GM18870 (cell line): ENCODE measurements around the gene KTN1.

Experiments used
- ATAC-seq: cut with Tn5 transposase; IDR thresholded peaks from one replicate; pipeline ENCODE4 v1.9.1; 2021; ENCODE audit warnings: moderate library complexity; ENCODE audit not compliant: unreplicated experiment

The KTN1 gene

DNA sequence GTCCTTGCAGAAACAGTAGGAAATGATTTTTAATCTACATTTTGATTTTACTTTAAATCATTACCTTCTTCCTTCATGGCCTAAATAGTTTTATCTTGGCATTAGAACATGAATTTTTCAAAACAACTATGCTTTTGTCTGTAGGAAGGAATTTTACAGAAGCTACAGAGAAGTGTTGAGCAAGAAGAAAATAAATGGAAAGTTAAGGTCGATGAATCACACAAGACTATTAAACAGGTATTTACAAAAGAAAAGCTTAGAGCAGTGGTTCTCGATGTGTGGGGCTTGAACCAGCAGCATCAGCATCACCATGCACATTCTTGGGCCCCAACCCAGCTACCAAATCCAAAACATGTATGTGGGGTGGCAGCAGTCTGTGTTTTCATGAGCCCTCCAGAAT, 91.6 kb downstream of the KTN1 start:
- no peak for ATAC-seq

DNA sequence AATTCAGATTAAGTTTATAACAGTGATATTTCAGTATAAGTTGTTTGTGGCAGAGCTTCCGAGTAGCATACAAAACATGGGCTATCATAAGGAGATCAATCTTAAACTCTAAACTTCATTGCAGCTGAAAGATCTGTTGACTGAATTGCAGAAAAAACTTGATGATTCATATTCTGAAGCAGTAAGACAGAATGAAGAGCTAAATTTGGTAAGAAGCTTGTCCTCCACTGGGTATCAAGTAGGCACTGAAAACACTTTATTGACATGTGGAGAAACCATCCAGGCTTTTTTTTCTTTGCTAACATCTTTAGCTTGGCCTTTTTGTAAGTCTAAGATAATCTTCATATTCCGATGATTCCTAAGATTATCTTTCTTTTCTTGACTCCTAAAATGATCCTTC, 93.0 kb downstream of the KTN1 start:
- no peak for ATAC-seq

DNA sequence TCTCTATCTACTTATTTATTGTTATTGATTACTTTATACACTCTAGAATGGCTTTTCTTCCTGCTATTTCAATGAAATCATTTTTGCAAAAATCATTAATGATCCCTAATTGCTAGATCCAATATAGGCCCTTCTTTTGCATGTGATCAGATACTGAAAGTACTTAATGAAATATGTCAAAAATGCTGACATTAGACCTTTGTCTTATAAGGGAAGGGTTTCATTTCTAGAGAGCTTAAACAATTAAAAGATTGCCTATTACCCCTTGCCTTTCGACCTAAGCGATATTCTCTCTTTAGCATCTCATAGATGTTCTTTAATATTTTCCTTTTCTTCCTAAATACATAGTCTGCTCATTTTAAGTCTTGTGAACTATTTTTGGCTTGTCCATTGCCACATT, 101.1 kb downstream of the KTN1 start:
- ATAC-seq = no peak

DNA sequence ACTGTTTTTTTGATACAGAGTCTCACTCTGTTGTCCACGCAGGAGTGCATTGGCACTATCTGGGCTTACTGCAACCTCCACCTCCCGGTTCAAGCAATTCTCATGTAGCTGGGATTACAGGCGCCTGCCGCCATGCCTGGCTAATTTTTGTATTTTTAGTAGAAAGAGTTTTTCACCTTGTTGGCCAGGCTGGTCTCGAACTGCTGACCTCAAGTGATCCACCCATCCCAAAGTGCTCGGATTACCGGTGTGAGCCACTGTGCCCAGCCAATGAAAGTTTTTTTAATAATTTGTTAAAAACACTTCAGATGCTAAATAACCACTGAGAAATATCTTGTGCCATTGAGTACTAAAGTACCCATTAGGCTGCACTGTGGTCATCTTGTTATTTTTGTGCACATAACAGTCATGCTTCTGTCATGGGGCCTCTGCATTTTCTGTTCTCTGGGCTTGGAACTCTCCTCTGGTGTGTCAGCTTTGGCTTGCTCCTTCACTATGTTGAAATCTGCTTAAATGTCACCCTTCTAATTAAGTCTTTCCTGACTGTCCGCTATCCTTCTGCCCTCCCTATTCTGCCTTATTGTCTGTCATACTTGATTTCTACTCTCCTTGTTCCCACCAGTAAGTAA, 105.1 kb downstream of the KTN1 start:
- no peak for ATAC-seq

DNA sequence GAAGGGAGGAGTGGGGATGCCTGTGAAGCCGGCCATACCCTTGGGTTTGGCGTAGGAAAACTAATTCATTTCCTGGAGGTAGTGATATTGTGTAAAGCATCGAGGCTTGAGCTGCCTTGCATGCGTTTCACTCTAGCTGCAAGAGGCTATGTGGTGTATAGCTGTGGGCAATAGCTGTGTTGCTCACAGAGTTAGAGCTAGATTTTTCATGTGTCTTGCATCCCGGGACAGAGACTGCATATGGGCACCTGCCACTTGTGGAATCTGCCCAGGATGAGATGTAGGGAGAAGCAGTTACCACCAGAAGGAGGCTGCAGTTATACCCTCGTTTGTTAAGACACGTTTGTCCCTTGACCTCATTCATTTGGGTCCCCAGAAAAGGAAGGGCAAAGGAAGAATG, 106.7 kb downstream of the KTN1 start:
- no peak for ATAC-seq

DNA sequence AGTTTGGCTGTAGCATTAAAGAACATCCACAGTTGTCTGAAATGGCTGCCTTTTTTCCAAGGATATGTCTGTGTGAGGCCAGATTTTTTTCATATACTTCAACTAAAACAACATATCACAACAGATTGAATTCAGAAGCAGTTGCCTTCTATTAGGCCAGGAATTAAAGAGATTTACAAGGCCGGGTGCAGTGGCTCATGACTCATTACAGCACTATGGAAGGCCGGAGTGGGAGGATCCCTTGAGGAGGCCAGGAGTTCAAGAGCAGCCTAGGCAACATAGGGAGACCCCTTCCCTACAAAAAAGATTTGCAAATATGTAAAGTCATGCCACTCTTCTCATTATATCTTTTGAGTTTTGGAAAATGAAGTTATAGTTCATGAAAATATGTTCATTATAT, 108.6 kb downstream of the KTN1 start:
- ATAC-seq = no peak

DNA sequence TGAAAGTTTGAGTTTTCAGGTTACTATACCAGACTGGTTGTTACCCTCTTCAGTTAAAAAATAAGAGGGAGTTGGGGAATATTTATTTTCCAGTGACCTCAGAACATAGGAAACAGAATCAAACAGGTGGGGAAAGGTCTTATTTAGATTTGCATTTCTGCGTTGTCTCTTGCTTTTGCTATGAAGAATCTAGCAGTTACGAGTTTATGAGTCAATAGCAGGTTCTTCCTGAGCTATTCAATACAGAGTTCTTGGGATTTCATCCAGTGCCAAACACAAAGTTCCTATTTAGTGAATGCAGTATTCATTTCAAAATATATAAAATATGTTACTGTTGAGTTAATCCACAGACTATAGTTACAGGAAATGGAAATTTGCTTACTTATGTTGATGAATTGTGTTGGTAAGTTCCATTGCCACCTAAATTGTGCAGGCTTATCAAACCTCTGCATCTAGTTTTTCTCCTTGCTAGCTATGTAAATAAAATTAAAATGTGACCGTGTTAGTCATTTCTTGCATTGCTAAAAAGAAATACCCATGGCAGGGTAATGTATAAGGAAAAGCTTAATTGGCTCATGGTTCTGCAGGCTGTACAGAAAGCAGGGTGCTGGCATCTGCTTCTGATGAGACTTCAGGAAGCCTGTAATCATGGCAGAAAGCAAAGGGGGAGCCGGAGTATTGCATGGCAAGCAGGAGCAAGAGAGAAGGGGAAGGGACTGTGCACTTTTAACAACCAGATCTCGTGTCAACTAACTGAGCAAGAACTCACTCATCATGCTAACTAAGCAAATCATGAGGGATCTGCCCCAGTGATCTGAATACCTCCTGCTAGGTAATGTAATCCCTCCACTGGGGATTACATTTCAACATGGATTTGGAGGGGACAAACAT, 110.2 kb downstream of the KTN1 start:
- no peak for ATAC-seq

DNA sequence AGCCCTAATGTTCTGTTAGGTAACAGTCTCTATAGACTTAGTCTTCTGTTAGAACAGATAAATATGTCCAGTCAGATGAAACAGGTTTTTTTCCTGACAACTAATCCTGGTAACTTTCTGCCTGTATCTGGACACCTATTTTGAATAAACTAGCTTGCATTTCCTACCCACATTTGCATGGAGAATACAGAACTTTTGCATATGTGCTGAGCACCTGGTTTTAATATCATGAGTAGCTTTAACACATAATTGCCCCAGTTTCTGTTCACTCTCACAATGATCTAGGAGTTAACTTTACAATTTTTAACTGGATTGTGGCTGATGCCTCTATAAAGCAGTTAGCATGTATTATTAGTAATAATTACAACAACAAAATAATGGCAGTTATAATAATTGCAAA, 111.7 kb downstream of the KTN1 start:
- no peak for ATAC-seq

DNA sequence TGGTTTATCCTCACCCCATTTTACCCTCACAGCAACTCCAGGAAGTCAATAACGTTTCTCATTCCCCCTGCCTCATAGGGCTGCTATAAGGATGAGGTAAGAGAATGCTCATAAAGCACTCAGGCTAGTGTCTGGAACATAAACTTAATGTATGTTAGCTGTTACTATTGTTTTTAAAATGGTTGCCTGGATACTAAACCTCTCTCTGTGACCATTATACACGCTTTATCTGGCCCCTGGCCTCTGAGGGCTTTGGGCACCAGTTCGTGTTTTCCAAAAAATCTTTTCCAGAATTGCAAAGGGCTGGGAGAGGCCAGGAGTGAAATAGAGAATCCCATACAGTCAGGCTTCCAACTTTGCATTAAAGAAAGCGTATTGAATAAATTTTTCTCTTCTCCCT, 113.9 kb downstream of the KTN1 start:
- ATAC-seq = no peak

DNA sequence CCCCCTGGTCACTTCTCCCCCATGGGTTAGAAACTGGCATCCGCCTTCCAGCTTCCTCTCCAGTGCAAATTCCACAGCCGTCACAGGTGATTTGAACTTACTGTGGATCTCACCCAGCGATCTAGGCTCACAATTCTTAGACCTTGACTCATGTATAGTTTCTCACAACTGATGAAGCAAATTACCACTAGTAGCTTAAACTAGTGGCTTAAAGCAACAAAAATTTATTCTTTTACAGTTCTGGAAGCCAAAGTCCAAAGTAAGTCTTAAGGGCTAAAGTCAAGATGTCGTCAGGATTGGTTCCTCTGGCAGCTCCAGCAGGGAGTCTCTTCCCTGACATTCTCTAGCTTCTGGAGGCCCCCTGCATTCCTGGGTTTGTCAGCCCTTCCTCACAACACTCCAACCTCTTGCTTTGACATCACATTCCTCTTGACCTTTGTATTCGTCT, 117.4 kb downstream of the KTN1 start:
- no peak for ATAC-seq

DNA sequence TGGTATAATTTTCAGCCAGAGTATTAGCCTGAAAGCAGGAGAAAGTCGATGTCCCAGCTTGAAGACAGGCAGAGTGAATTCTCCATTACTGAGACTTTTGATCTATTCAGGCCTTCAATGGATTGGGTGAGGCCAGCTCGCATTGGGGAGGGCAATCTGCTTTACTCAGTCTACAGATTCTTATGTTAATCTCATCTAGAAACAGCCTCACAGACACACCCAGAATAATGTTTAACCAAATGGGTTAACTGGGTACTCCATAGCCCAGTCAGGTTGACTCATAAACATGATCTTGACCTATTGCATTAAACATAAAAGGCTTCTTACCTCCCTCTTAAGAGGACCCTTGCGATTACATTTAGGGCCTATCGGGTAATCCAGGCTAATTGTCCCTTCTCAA, 118.0 kb downstream of the KTN1 start:
- ATAC-seq = no peak

DNA sequence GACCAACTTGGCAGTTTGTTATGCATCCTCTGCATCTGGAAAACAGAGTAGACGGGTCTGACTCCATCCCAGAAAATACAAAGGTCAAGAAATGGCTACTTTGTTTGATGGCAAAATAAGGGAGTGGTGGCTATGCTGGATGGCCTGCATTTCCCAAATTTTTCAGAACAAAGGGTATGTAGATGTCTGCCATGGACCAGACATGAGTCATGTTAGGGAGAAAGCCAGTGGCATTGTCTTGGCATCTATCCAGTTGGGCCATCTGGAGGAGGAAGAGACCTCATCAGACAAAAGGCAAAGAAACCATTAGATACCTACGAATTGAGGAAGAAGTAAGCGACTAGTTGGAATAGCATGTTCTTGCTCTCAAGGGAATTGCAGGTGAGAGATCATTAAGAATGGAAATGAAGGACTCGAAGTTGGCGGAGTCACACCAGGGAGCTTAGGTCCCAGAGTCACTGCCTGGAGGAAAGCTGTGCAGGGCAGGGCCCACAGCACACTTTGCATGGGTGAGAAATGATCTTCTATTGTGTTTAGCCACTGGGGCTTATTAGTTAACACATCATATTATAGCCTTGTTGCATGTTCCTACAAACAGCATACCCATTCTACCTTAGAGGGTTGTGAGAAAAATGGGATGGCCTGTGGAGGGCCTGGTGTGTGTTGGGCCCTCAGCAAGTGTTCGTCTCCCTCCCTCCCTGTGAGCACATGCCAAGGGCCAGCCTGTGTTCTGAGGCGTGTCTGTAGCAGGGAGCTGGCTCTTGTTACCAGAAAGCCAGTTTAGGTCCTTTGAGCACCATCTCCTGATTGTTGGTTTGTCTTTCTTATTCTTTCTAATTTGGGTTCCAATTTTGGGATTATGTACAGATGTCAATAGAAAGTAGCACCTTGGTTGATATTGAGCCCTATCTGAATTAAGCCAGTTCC, 119.4 kb downstream of the KTN1 start:
- no peak for ATAC-seq

DNA sequence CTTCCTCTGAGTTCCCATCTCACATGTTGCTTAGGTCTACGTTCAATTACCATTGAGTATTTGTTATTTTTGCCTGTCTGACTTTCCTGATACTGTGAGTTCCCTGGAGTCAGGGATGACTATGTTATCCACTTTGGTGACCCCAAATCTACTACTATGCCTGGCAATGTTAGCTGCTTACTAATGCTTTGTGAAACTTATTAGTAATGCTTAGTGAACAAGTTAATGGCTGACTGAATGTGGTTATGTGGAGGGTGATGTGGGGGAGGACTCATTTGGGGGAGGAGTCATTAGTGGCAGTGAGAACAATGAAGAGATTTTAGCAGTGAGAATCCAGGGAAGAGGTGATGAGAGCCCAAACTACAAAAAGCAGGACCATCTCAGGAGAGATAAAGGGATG, 121.6 kb downstream of the KTN1 start:
- peak; percentile 99 for ATAC-seq

DNA sequence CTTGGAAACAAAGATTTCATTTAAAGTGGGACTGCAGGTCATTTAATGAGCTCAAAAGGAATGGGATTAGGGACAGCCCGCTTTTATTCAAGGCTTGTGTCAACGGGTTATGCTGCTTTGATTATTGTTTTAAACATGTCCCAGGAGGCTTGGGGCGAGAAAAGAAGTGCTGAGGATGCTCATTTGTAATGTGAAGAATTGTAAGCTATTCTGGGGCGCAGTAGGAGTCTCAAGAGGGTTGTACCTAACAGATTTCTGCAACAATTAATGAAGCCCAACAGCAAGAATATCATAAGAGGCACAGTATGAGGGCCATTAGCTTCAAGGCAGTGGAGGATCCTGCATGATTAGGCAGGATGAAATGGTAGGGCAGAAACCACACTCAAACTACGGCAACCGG, 122.5 kb downstream of the KTN1 start:
- ATAC-seq = no peak

DNA sequence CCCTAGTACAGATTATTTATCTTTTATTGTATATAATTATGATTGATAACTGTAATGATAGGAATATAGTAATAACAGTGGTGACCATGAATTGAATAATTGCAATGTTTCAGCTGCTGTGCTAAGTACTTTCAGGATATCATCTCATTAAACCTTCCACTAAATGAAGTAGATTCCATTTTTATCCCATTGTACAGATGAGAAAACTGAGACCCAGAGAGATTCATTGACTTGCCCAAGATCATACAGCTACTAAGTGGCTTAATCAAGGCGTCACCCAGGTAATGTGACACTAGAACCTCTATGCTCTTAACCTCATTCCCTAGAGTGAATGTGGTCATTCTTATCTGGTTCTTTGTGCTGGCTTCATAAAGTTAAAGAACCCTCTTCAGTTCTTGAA, 124.6 kb downstream of the KTN1 start:
- no peak for ATAC-seq

DNA sequence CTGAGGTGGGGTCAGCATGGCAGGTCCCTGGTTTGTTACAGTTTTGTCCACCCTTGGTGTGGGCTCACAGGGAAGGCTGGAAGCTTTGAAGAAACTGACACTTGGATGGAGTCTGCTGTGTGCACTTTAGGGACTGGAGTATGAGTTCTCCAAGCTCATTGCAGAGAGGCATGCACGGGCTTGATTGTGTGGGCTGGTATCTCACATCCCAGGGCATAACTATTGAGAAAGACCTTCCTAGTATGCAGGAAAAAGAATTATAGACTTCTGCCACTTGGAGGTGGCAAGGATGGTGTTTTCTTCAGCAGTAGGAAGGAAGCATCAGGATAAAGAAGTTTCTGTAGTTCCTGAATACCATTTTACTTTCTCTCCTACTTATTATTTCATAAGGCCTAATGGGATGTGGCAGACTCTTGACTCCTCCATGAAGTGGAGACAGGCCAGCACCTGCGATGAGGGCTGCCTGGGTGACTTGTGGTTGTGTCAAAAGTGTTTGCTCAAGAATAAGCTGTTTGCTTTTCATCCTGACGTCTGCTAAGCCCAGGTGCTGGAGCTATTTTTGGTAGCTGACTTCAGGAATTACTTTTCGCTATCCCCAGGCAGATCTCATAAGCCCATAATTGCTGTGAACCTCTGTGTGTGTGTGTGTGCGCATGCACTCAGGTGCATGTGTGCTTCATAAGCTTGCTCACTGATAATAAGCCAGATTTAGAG, 125.8 kb downstream of the KTN1 start:
- no peak for ATAC-seq

DNA sequence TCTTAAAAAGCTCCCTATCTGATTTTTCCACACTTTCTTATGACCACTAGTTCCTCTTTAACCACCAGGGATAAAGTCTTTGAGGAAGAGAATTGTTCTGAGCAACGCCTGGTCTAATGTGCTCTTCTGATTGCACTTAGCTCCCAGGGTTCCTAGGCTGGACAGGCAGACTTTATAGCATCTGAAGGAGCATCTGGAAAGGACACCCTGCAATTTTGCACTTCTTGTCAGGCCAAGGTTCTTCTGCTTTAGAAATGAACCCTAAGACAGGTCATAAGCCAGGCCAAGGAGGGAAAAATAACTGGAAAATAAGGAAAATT, 126.3 kb downstream of the KTN1 start:
- ATAC-seq = no peak

DNA sequence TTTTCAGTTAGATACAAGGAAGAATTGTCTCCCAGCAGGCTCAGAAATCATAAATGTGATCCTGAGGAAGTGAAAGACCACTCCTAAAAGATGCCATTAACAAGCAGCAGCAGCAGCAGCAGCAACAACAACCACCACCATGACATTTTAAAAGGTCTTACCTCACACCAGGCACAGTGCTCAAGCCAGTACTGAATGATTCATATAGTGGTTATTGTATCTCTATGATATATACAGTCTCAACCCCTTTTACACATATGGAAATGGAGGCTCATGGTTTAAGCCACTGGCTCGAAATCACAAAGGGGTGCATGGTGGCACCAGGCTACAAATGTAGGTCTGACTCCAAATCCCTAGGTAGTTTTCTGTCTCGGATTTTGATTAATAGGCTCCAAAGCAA, 126.9 kb downstream of the KTN1 start:
- ATAC-seq = no peak

DNA sequence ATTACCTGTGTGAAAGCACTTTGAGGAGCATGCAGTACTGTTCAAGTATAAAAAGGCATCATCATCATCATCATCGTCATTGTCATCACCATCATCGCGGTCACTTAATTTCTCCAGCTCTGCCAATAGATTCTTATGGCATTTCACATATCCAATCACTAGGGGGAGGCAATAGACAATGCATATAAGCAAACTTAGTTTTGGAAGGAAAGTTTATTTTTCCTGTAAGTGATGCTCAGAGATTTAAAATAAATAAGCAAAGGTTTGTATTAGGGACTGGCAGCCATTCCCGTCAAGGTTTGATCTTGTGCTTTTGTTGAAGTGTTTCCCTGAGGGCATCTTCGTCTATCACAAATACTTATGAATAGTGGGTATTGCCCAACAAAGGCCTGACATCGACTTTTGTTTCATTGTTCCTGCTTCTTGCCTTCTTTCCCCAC, 127.4 kb downstream of the KTN1 start:
- ATAC-seq = no peak

DNA sequence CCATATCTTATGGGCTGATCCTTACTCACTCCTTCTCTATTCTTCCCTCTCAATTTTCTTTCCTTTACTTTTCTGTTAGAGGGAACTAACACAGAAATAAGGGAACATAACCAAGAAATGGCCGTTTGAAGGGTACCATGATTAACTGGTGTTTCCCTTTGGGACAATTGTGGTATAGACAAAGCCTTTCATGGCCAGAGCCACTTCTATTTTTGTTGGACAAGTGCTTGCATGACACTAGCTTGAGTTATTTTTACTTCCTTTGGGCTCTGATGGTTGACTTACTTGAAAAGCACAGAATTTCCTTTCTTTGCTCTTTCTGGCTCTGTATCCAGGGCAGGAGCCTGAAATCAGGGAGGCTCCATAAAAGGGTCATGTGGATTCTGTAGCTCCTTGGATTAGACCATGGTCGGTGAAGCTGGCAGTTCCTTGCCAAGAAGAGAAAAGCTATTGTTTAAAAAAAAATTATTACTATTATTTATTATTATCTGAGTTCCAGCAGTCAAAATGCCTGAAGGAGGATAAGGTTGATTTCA, 130.6 kb downstream of the KTN1 start:
- no peak for ATAC-seq
